ENCODE results near the gene JPH2. TPM values are rescaled to one million over a fixed set of nuclear protein-coding genes. Genes with fewer than 3 reads are reported as not detected.

JPH2 gene
- total RNA-seq, 6 experiments from 2014 or later = 0.09 to 0.31 (median 0.10) TPM; not detected in 1

DNA sequence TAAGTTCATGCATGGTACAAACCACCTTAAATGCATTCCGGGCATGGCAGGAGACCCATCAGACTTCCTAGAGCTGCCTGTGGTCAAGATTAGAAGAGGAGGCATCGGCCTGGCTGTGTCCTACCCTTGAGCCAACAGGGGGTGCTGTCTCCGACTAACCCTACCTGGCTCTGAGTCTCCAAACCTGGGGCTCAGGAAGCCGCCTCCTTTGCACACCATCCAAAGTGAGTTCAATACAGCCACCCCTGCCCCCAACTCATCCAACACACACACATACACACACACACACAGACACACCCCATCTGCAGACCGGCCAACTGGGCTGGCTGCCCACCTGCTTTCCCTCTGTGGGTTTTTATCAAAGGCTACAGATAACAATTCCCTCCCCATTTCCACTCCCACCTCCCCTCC, 77.0 kb downstream of the JPH2 start:
- no peak overlapping the region for H3K4me3 ChIP-seq
- no peaks in the 10 kb centered on the region for H3K36me3 ChIP-seq
- TF ChIP-seq POLR2A (IDR thresholded peaks at IDR 0.05) = no peak
- TF ChIP-seq, protein P1, sequence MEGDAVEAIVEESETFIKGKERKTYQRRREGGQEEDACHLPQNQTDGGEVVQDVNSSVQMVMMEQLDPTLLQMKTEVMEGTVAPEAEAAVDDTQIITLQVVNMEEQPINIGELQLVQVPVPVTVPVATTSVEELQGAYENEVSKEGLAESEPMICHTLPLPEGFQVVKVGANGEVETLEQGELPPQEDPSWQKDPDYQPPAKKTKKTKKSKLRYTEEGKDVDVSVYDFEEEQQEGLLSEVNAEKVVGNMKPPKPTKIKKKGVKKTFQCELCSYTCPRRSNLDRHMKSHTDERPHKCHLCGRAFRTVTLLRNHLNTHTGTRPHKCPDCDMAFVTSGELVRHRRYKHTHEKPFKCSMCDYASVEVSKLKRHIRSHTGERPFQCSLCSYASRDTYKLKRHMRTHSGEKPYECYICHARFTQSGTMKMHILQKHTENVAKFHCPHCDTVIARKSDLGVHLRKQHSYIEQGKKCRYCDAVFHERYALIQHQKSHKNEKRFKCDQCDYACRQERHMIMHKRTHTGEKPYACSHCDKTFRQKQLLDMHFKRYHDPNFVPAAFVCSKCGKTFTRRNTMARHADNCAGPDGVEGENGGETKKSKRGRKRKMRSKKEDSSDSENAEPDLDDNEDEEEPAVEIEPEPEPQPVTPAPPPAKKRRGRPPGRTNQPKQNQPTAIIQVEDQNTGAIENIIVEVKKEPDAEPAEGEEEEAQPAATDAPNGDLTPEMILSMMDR (IDR thresholded peaks at IDR 0.05) = peak in 1 of 4 donors; percentile 5
- no peaks in the 10 kb centered on the region for H3K27me3 ChIP-seq
- WGBS (ENCODE audit: insufficient coverage, low coverage, low lambda C conversion rate, missing lambda C conversion rate) = 35% methylated on average over 2 of the region's 5 CpGs
- H3K27ac ChIP-seq = no peak overlapping the region
- intact Hi-C loops (cut with DNase I) = loop anchor here in 1 of 2 donors (5.0 kb wide), 1 partner anchor 82 kb away; no protein-coding TSS in a partner anchor
- no peaks in the 10 kb centered on the region for H3K4me1 ChIP-seq
- DNase-seq (no peak), ATAC-seq (no peak)
- H3K9me3 ChIP-seq = no peaks in the 10 kb centered on the region

DNA sequence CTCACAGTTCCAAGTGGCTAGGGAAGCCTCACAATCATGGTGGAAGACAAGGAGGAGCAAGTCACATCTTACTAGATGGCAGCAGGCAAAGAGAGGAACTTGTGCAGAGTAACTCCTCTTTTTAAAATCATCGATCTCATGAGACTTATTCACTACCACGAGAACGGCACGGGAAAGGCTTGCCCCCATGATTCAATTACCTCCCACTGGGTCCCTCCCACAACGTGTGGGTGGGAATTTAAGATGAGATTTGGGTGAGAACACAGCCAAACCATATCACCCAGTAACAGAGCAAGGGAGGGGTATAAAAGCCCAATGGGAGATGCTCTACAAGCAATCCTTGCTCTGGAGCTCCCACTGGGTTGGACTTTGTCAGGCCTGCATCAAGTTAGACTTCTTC, 80.4 kb downstream of the JPH2 start:
- Histone ChIP-seq H3K9me3 (no peaks in the 10 kb centered on the region), H3K27ac (no peak overlapping the region), H3K27me3 (no peaks in the 10 kb centered on the region), H3K36me3 (no peaks in the 10 kb centered on the region), H3K4me3 (no peak overlapping the region), H3K4me1 (no peaks in the 10 kb centered on the region)
- ATAC-seq = no peak
- TF ChIP-seq, protein P1 (IDR thresholded peaks at IDR 0.05) = no peak
- no peak for TF ChIP-seq POLR2A (IDR thresholded peaks at IDR 0.05)
- WGBS (ENCODE audit: insufficient coverage, low coverage, low lambda C conversion rate, missing lambda C conversion rate) = 80% methylated on average over 1 of the region's 5 CpGs
- intact Hi-C loops (cut with DNase I) = no loop called here
- no peak for DNase-seq

DNA sequence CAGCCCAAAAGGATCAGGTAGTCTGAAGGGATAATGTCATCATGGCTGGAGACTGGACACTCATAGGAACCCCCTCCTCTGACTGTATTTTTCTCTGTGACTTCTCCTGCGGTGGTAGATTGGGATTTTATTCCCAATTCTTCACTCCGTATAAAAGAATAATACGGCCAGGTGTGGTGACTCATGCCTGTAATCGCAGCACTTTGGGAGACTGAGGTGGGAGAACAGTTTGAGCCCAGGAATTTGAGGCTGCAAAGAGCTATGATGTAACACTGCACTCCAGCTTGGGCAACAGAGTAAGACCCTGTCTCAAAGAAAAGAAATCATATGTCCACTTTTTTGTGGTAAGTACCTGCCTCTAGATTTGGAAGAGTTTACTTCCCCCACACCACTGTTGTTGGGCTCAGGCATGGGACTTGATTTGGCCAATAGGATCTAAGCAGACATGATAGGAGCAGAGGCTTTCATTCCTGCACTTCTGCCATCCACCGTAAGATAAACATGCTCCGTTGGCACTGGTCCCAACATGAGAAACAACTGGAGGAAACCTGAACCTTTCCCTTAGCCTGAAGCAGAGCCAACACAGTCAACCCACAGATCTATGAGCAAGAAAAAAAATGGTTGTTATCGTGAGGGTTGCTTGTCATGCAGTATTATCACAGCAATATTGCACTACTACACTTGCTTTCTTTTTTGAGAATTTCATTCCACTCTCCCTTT, 82.0 kb downstream of the JPH2 start:
- no peaks in the 10 kb centered on the region for H3K27me3 ChIP-seq
- TF ChIP-seq, protein P1 (IDR thresholded peaks at IDR 0.05) = no peak
- no peak for TF ChIP-seq POLR2A (IDR thresholded peaks at IDR 0.05)
- no peaks in the 10 kb centered on the region for H3K36me3 ChIP-seq
- H3K4me3 ChIP-seq = no peak overlapping the region
- no peaks in the 10 kb centered on the region for H3K4me1 ChIP-seq
- no peaks in the 10 kb centered on the region for H3K9me3 ChIP-seq
- 46% methylated on average over 7 of the region's 7 CpGs for WGBS (ENCODE audit: insufficient coverage, low coverage, low lambda C conversion rate, missing lambda C conversion rate)
- peak; percentile 53 to 79 (median 56) for ATAC-seq
- DNase-seq = peak in 1 of 3 donors; percentile 58
- H3K27ac ChIP-seq = no peak overlapping the region
- intact Hi-C loops (cut with DNase I) = no loop called here

DNA sequence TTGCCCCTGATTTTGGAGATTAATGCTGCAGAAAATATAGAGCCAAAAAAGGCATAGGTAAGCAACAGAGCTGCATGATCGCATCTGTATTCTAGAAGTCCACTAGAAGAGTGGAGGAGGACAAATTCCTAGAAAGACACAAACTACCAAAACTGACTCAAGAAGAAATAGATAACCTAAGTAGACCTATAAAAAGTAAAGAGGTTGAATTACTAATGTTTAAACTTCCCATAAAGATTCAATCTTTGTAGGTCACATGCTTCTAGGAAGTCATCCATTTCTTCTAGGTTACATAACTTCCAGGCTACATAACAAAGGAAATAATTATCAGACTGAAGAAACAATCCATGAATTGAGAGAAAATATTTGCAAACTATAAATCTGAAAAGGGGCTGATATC, 84.4 kb downstream of the JPH2 start:
- DNase-seq (no peak), ATAC-seq (no peak)
- no peaks in the 10 kb centered on the region for H3K27me3 ChIP-seq
- H3K9me3 ChIP-seq = no peaks in the 10 kb centered on the region
- WGBS (ENCODE audit: insufficient coverage, low coverage, low lambda C conversion rate, missing lambda C conversion rate) = 77% methylated on average over 1 of the region's 1 CpG
- no peaks in the 10 kb centered on the region for H3K36me3 ChIP-seq
- no peak for TF ChIP-seq POLR2A (IDR thresholded peaks at IDR 0.05)
- TF ChIP-seq, protein P1 (IDR thresholded peaks at IDR 0.05) = no peak
- H3K4me1 ChIP-seq = no peaks in the 10 kb centered on the region
- no peak overlapping the region for H3K4me3 ChIP-seq
- H3K27ac ChIP-seq = no peak overlapping the region
- intact Hi-C loops (cut with DNase I) = no loop called here
